NCI-H526 treated with DMSO at 0.1 percent for 48 hours (cell line): ENCODE measurements around the gene CNOT11.
A peak's percentile ranks its signal among the peaks of the same experiment; 100 is the strongest.
"Not testable (repeated sequence)": the region's sequence is repeated elsewhere in the genome, so short reads cannot be mapped to it uniquely, and the experiment has no call there.

ENCODE experiments used
- DNase-seq: peaks from one replicate; lab custom pipeline; 2025; lab: John Stamatoyannopoulos, UW

The CNOT11 gene

GRCh38 chr2:101245468-101245867 lies 7.2 kb upstream of the CNOT11 start:
- not testable (repeated sequence) for DNase-seq

- DNase-seq = not testable (repeated sequence)
Measured at GRCh38 chr2:101248756-101249155, 3.9 kb upstream of the CNOT11 start.

- no peak for DNase-seq
Measured at GRCh38 chr2:101249826-101250225, 2.9 kb upstream of the CNOT11 start.

- DNase-seq = not testable (repeated sequence)
Measured at GRCh38 chr2:101251246-101251781, 1.4 kb upstream of the CNOT11 start.

- DNase-seq = peak; percentile 84
Measured at GRCh38 chr2:101251844-101252407, 760 bp upstream of the CNOT11 start.

- DNase-seq = peak; percentile 59
Measured at GRCh38 chr2:101253013-101253702, 472 bp downstream of the CNOT11 start.

GRCh38 chr2:101253703-101254450 lies 1.2 kb downstream of the CNOT11 start:
- DNase-seq = no peak

- DNase-seq = no peak
Measured at GRCh38 chr2:101255501-101255900, 2.8 kb downstream of the CNOT11 start.

- no peak for DNase-seq
Measured at GRCh38 chr2:101256316-101256715, 3.6 kb downstream of the CNOT11 start.

- no peak for DNase-seq
Measured at GRCh38 chr2:101258804-101259203, 6.1 kb downstream of the CNOT11 start.

GRCh38 chr2:101262142-101262541 lies 9.5 kb downstream of the CNOT11 start:
- DNase-seq = no peak

GRCh38 chr2:101263377-101263800 lies 10.7 kb downstream of the CNOT11 start:
- DNase-seq = no peak

GRCh38 chr2:101264360-101264939 lies 11.8 kb downstream of the CNOT11 start:
- no peak for DNase-seq

GRCh38 chr2:101265893-101266499 lies 13.3 kb downstream of the CNOT11 start:
- no peak for DNase-seq

- DNase-seq = no peak
Measured at GRCh38 chr2:101267671-101268656, 15.3 kb downstream of the CNOT11 start.

GRCh38 chr2:101270700-101271259 lies 18.1 kb downstream of the CNOT11 start:
- no peak for DNase-seq

GRCh38 chr2:101272045-101272784 lies 19.5 kb downstream of the CNOT11 start:
- no peak for DNase-seq

- no peak for DNase-seq
Measured at GRCh38 chr2:101273056-101273455, 20.4 kb downstream of the CNOT11 start.

- no peak for DNase-seq
Measured at GRCh38 chr2:101274142-101274541, 21.5 kb downstream of the CNOT11 start.

- DNase-seq = no peak
Measured at GRCh38 chr2:101277111-101277510, 24.4 kb downstream of the CNOT11 start.
